Measurements from ENCODE around the gene LGR5. TPM values are rescaled to one million over a fixed set of nuclear protein-coding genes. Genes with fewer than 3 reads are reported as not detected.

Gene LGR5
- total RNA-seq, 4 donors from 2014 or later: under 0.01 to 34.5 (median 0.43) TPM

DNA sequence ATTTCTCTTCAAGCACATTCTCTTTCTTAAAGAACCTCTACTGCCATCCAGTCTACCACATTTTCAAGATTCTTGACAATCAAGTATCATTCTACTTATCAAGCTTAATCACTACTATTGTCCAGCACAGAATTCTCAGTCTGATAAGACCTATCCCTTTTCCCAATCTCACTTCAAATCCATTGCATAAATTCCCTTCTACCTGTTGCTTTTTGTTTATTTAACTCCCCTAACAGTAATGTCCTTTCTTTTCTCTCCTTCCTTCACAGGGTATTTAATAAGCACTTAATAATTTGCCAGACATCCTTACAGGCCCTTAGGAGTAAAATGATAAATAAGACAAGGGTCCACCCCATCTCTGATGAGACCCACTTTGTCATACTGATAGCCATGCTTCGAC lies 182.3 kb downstream of the LGR5 start:
- DNase-seq: no peak
- no peaks in the 10 kb centered on the region for H3K9me3 ChIP-seq
- H3K4me1 ChIP-seq: no peaks in the 10 kb centered on the region
- no peak overlapping the region for H3K4me3 ChIP-seq
- no peaks in the 10 kb centered on the region for H3K36me3 ChIP-seq
- no peaks in the 10 kb centered on the region for H3K27me3 ChIP-seq
- no peak overlapping the region for H3K27ac ChIP-seq
- intact Hi-C loops (cut with DNase I; ENCODE audit: low total_unique reads): no loop called here
- TF ChIP-seq POLR2A (IDR thresholded peaks at IDR 0.05): no peak

GRCh38 chr12:71625476-71625875 lies 185.9 kb downstream of the LGR5 start:
- intact Hi-C loops (cut with DNase I; ENCODE audit: low total_unique reads): no loop called here
- H3K4me1 ChIP-seq: no peaks in the 10 kb centered on the region
- no peaks in the 10 kb centered on the region for H3K9me3 ChIP-seq
- no peak overlapping the region for H3K27ac ChIP-seq
- no peak overlapping the region for H3K4me3 ChIP-seq
- no peak for TF ChIP-seq POLR2A (IDR thresholded peaks at IDR 0.05)
- TF ChIP-seq, protein P1, sequence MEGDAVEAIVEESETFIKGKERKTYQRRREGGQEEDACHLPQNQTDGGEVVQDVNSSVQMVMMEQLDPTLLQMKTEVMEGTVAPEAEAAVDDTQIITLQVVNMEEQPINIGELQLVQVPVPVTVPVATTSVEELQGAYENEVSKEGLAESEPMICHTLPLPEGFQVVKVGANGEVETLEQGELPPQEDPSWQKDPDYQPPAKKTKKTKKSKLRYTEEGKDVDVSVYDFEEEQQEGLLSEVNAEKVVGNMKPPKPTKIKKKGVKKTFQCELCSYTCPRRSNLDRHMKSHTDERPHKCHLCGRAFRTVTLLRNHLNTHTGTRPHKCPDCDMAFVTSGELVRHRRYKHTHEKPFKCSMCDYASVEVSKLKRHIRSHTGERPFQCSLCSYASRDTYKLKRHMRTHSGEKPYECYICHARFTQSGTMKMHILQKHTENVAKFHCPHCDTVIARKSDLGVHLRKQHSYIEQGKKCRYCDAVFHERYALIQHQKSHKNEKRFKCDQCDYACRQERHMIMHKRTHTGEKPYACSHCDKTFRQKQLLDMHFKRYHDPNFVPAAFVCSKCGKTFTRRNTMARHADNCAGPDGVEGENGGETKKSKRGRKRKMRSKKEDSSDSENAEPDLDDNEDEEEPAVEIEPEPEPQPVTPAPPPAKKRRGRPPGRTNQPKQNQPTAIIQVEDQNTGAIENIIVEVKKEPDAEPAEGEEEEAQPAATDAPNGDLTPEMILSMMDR (IDR thresholded peaks at IDR 0.05): no peak
- no peaks in the 10 kb centered on the region for H3K27me3 ChIP-seq
- no peaks in the 10 kb centered on the region for H3K36me3 ChIP-seq
- DNase-seq: no peak

- no peak for DNase-seq
- intact Hi-C loops (cut with DNase I; ENCODE audit: low total_unique reads): no loop called here
- Histone ChIP-seq H3K27me3 (no peaks in the 10 kb centered on the region), H3K4me1 (no peaks in the 10 kb centered on the region), H3K9me3 (no peaks in the 10 kb centered on the region), H3K36me3 (no peaks in the 10 kb centered on the region), H3K27ac (no peak overlapping the region), H3K4me3 (no peak overlapping the region)
- TF ChIP-seq, protein P1 (IDR thresholded peaks at IDR 0.05): no peak
- no peak for TF ChIP-seq POLR2A (IDR thresholded peaks at IDR 0.05)
These were observed 186.5 kb downstream of the LGR5 start for GRCh38 chr12:71626098-71626497.

DNA sequence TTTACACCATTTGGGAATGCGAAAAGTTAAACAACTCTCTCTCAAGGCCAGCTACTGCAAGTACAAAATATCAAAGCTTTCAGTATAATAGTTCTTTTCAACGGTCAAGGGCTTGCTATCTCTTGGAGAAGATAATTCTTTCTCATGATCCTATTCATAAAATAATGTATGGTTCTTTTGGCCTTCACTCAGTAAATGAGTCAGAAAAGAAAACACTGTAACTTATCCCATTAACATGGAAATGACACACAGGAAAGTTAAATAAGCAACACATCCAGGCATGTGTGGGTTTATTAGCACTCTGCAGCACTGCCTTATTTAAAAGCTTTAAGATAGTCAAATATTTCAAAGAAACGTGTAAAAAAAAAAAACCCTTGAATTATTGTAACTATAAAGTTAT lies 187.2 kb downstream of the LGR5 start:
- Histone ChIP-seq H3K36me3 (no peaks in the 10 kb centered on the region), H3K9me3 (no peaks in the 10 kb centered on the region), H3K4me1 (no peaks in the 10 kb centered on the region), H3K27ac (no peak overlapping the region), H3K4me3 (no peak overlapping the region), H3K27me3 (no peaks in the 10 kb centered on the region)
- no peak for TF ChIP-seq POLR2A (IDR thresholded peaks at IDR 0.05)
- TF ChIP-seq, protein P1 (IDR thresholded peaks at IDR 0.05): no peak
- intact Hi-C loops (cut with DNase I; ENCODE audit: low total_unique reads): no loop called here
- no peak for DNase-seq

GRCh38 chr12:71627438-71628002 lies 187.9 kb downstream of the LGR5 start:
- H3K4me3 ChIP-seq: no peak overlapping the region
- intact Hi-C loops (cut with DNase I; ENCODE audit: low total_unique reads): no loop called here
- TF ChIP-seq, protein P1 (IDR thresholded peaks at IDR 0.05): no peak
- no peak for TF ChIP-seq POLR2A (IDR thresholded peaks at IDR 0.05)
- H3K4me1 ChIP-seq: no peaks in the 10 kb centered on the region
- DNase-seq: no peak
- H3K36me3 ChIP-seq: no peaks in the 10 kb centered on the region
- H3K27me3 ChIP-seq: no peaks in the 10 kb centered on the region
- no peaks in the 10 kb centered on the region for H3K9me3 ChIP-seq
- no peak overlapping the region for H3K27ac ChIP-seq

Other genes starting within 250 kb of the LGR5 start
- 10 to 100 TPM; 12.6 to 80.7 (median 51.2) TPM for gene ZFC3H1, start 224.1 kb downstream of the LGR5 start, total RNA-seq
- 10 to 100 TPM in 1 of 4 donors, 1 to 10 TPM in 2, under 1 TPM in 1; 0.88 to 12.8 (median 5.4) TPM for gene THAP2, start 224.5 kb downstream of the LGR5 start, total RNA-seq
- 10 to 100 TPM; 10.6 to 35.9 (median 20.1) TPM for gene TMEM19, start 246.3 kb downstream of the LGR5 start, total RNA-seq

Data from uterus (tissue), 4 donors.